H9 (cell line): Measurements from ENCODE around the gene CBX8. TPM values are rescaled to one million over a fixed set of nuclear protein-coding genes. Genes with fewer than 3 reads are reported as not detected.
A peak's percentile ranks its signal among the peaks of the same experiment; 100 is the strongest.

Source experiments
- DNase-seq: peaks from one replicate; pipeline ENCODE4 v3.0.0-alpha.2; 2017
- H2AFZ ChIP-seq: one replicate; pipeline ENCODE4 v1.6.1; 2013; ENCODE audit warnings: mild to moderate bottlenecking, low read length, control low read depth, moderate library complexity
- H2AK5ac ChIP-seq: 2 replicates; pipeline ENCODE4 v1.6.1; 2013; ENCODE audit warnings: low read length, control low read depth, mixed read lengths; ENCODE audit not compliant: insufficient read length
- H2BK120ac ChIP-seq: one replicate; pipeline ENCODE4 v1.6.1; 2013; ENCODE audit warnings: low read depth, mild to moderate bottlenecking, low read length, control low read depth, inconsistent platforms; ENCODE audit not compliant: poor library complexity, severe bottlenecking
- H2BK12ac ChIP-seq: 2 replicates; pipeline ENCODE4 v1.6.1; 2013; ENCODE audit warnings: low read length, control low read depth, mixed read lengths, low read depth; ENCODE audit not compliant: insufficient read length
- H2BK15ac ChIP-seq: 2 replicates; pipeline ENCODE4 v1.6.1; 2013; ENCODE audit warnings: low read depth, low read length, control low read depth
- H2BK20ac ChIP-seq: one replicate; pipeline ENCODE4 v1.6.1; 2013; ENCODE audit warnings: low read depth, mild to moderate bottlenecking, low read length, control low read depth, inconsistent platforms; ENCODE audit not compliant: poor library complexity, severe bottlenecking
- H2BK5ac ChIP-seq: 2 replicates; pipeline ENCODE4 v1.6.1; 2013; ENCODE audit warnings: low read length, control low read depth, mixed read lengths; ENCODE audit not compliant: insufficient read length
- H3K14ac ChIP-seq: 2 replicates; pipeline ENCODE4 v1.6.1; 2013; ENCODE audit warnings: low read length, control low read depth; ENCODE audit not compliant: insufficient read depth
- H3K18ac ChIP-seq: 2 replicates; pipeline ENCODE4 v1.6.1; 2013; ENCODE audit warnings: low read depth, mild to moderate bottlenecking, mixed read lengths, low read length, control low read depth; ENCODE audit not compliant: insufficient read length
- H3K23ac ChIP-seq: 2 replicates; pipeline ENCODE4 v1.6.1; 2013; ENCODE audit warnings: low read length, control low read depth, mixed read lengths, low read depth; ENCODE audit not compliant: insufficient read length
- H3K23me2 ChIP-seq: 2 replicates; pipeline ENCODE4 v1.6.1; 2013; ENCODE audit warnings: low read depth, mild to moderate bottlenecking, mixed read lengths, low read length, control low read depth; ENCODE audit not compliant: insufficient read length, poor library complexity, severe bottlenecking
- H3K27ac ChIP-seq: 2 replicates; pipeline ENCODE4 v1.5.1; 2013; ENCODE audit warnings: low read length, control low read depth, mixed read lengths, low read depth; ENCODE audit not compliant: insufficient read length
- H3K27me3 ChIP-seq: 2 replicates; pipeline ENCODE4 v1.6.1; 2013; ENCODE audit warnings: low read length, control low read depth, inconsistent platforms; ENCODE audit not compliant: insufficient read depth
- H3K4ac ChIP-seq: 2 replicates; pipeline ENCODE4 v1.6.1; 2013; ENCODE audit warnings: low read depth, mild to moderate bottlenecking, control low read depth, inconsistent platforms, low read length, moderate library complexity
- H3K4me1 ChIP-seq: 2 replicates; pipeline ENCODE4 v1.6.1; 2013; ENCODE audit warnings: low read length, control low read depth, inconsistent platforms; ENCODE audit not compliant: insufficient read depth
- H3K4me2 ChIP-seq: 2 replicates; pipeline ENCODE4 v1.6.1; 2013; ENCODE audit warnings: low read length, control low read depth, mixed read lengths; ENCODE audit not compliant: insufficient read length, insufficient read depth
- H3K56ac ChIP-seq: 2 replicates; pipeline ENCODE4 v1.6.1; 2013; ENCODE audit warnings: low read depth, mild to moderate bottlenecking, mixed read lengths, low read length, control low read depth; ENCODE audit not compliant: insufficient read length
- H3K79me1 ChIP-seq: 2 replicates; pipeline ENCODE4 v1.6.1; 2013; ENCODE audit warnings: low read depth, mild to moderate bottlenecking, moderate library complexity, low read length, control low read depth, inconsistent platforms; ENCODE audit not compliant: insufficient read depth, poor library complexity, severe bottlenecking
- H3K79me2 ChIP-seq: 2 replicates; pipeline ENCODE4 v1.6.1; 2013; ENCODE audit warnings: low read length, control low read depth, inconsistent platforms; ENCODE audit not compliant: insufficient read depth
- H3K9ac ChIP-seq: 2 replicates; pipeline ENCODE4 v1.6.1; 2013; ENCODE audit warnings: low read length, control low read depth, mixed read lengths; ENCODE audit not compliant: insufficient read length; ENCODE audit errors: extremely low read depth
- H3K9me3 ChIP-seq: one replicate; pipeline ENCODE4 v1.6.1; 2013; ENCODE audit warnings: low read depth, low read length, inconsistent platforms; ENCODE audit not compliant: control insufficient read depth
- H3T11ph ChIP-seq: one replicate; pipeline ENCODE4 v1.6.1; 2013; ENCODE audit warnings: mild to moderate bottlenecking, low read length, control low read depth, inconsistent platforms
- H4K20me1 ChIP-seq: one replicate; pipeline ENCODE4 v1.6.1; 2013; ENCODE audit not compliant: control insufficient read depth, insufficient read length, insufficient read depth
- H4K5ac ChIP-seq: 2 replicates; pipeline ENCODE4 v1.6.1; 2013; ENCODE audit warnings: low read depth, mild to moderate bottlenecking, mixed read lengths, low read length, control low read depth; ENCODE audit not compliant: insufficient read length
- H4K8ac ChIP-seq: replicated peaks from 2 replicates; pipeline ENCODE4 v1.6.1; 2013; ENCODE audit warnings: low read length, control low read depth, mixed read lengths, low read depth; ENCODE audit not compliant: insufficient read length
- H4K91ac ChIP-seq: 2 replicates; pipeline ENCODE4 v1.6.1; 2013; ENCODE audit warnings: low read depth, mild to moderate bottlenecking, moderate library complexity, mixed read lengths, low read length, control low read depth; ENCODE audit not compliant: insufficient read length
- H3K27ac Mint-ChIP-seq, 3 experiments: 2 replicates in 2 of 3; 3 replicates in 1 of 3; pipeline ENCODE4 v1.8.0; 2020 to 2021; ENCODE audit warnings: mixed read lengths in 3 of 3, mild to moderate bottlenecking in 1 of 3, moderate library complexity in 1 of 3
- H3K27me3 Mint-ChIP-seq: 2 replicates; pipeline ENCODE4 v1.8.0; 2021; ENCODE audit warnings: low read depth, mild to moderate bottlenecking, moderate library complexity, mixed read lengths
- H3K36me3 Mint-ChIP-seq, 3 experiments: 2 replicates in 2 of 3; 3 replicates in 1 of 3; pipeline ENCODE4 v1.8.0; 2020 to 2021; ENCODE audit warnings: low read depth in 3 of 3, mixed read lengths in 3 of 3; ENCODE audit not compliant: insufficient read depth in 1 of 3
- H3K4me1 Mint-ChIP-seq, 2 experiments: 2 replicates each; pipeline ENCODE4 v1.8.0; 2020; ENCODE audit warnings: mixed read lengths in 2 of 2
- H3K4me3 Mint-ChIP-seq, 2 experiments: 2 replicates in 1 of 2; 3 replicates in 1 of 2; pipeline ENCODE4 v1.8.0; 2020 to 2021; ENCODE audit warnings: mild to moderate bottlenecking in 2 of 2, mixed read lengths in 2 of 2, moderate library complexity in 1 of 2
- H3K9me3 Mint-ChIP-seq, 2 experiments: 2 replicates in 1 of 2; 3 replicates in 1 of 2; pipeline ENCODE4 v1.8.0; 2020; ENCODE audit warnings: mild to moderate bottlenecking in 2 of 2, mixed read lengths in 2 of 2, moderate library complexity in 1 of 2
- WGBS: extraction: QIAGEN DNeasy Blood & Tissue Kit; methylation state at CpG from one replicate; pipeline ENCODE4 v1.1.7; 2013; ENCODE audit warnings: missing lambda C conversion rate, low lambda C conversion rate, mixed read lengths; ENCODE audit not compliant: insufficient read length; ENCODE audit errors: extremely low coverage; 5-methylcytosine and 5-hydroxymethylcytosine counted together
- total RNA-seq: library from RNA; stranded (reverse); gene quantifications from 2 replicates; pipeline ENCODE4 v1.2.1, GENCODE V29; 2021
- TF ChIP-seq, protein P1 (sequence below): fragments of 200-600 bp; sonication (generic); conservative IDR thresholded peaks from 3 replicates; pipeline ENCODE4 v1.8.0; 2021; ENCODE audit warnings: antibody characterized with exemption, mild to moderate bottlenecking

The CBX8 gene
- total RNA-seq, 1 experiment from 2014 or later: 1.2 TPM

GRCh38 chr17:79789943-79790804, 6.7 kb downstream of the CBX8 start:
- TF ChIP-seq, protein P1, sequence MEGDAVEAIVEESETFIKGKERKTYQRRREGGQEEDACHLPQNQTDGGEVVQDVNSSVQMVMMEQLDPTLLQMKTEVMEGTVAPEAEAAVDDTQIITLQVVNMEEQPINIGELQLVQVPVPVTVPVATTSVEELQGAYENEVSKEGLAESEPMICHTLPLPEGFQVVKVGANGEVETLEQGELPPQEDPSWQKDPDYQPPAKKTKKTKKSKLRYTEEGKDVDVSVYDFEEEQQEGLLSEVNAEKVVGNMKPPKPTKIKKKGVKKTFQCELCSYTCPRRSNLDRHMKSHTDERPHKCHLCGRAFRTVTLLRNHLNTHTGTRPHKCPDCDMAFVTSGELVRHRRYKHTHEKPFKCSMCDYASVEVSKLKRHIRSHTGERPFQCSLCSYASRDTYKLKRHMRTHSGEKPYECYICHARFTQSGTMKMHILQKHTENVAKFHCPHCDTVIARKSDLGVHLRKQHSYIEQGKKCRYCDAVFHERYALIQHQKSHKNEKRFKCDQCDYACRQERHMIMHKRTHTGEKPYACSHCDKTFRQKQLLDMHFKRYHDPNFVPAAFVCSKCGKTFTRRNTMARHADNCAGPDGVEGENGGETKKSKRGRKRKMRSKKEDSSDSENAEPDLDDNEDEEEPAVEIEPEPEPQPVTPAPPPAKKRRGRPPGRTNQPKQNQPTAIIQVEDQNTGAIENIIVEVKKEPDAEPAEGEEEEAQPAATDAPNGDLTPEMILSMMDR: peak; percentile 90
- no peak overlapping the region for H4K8ac ChIP-seq

More at GRCh38 chr17:79789943-79790804, 6.7 kb downstream of the CBX8 start:
- Histone ChIP-seq H3K23me2 (peaks cover 6% of the 10 kb centered on the region), H4K20me1 (peaks cover 8% of the 10 kb centered on the region), H3K79me1 (no peaks in the 10 kb centered on the region), H2BK5ac (no peak overlapping the region), H3K4me2 (peak overlapping the region; percentile 54), H3K27ac (no peak overlapping the region), H3K4me1 (peaks cover 8% of the 10 kb centered on the region), H3K18ac (peak overlapping the region; percentile 85), H2BK15ac (no peak overlapping the region), H2BK12ac (no peak overlapping the region), H2BK120ac (no peak overlapping the region), H2AFZ (no peak overlapping the region), H3K14ac (no peak overlapping the region), H4K5ac (no peak overlapping the region), H3K23ac (no peak overlapping the region), H3K9me3 (no peaks in the 10 kb centered on the region), H2AK5ac (no peak overlapping the region), H3K9ac (no peak overlapping the region), H4K91ac (no peak overlapping the region), H3T11ph (no peak overlapping the region), H3K4ac (no peak overlapping the region), H3K79me2 (no peaks in the 10 kb centered on the region), H3K27me3 (peaks cover 60% of the 10 kb centered on the region), H2BK20ac (no peak overlapping the region), H3K56ac (no peak overlapping the region)
- H3K4me1 Mint-ChIP-seq: peaks cover 37 to 60% of the 10 kb centered on the region in 2 experiments
- peaks cover 0 to 3% of the 10 kb centered on the region in 2 experiments; a peak in 1 of 5 replicates for H3K9me3 Mint-ChIP-seq
- H3K27me3 Mint-ChIP-seq: peaks cover 94% of the 10 kb centered on the region
- WGBS: no CpG with 5 or more reads among the region's 74 CpGs
- H3K36me3 Mint-ChIP-seq: peaks cover 3 to 12% (median 3%) of the 10 kb centered on the region in 3 experiments; a peak in 6 of 7 replicates
- peak; percentile 81 for DNase-seq
- H3K27ac Mint-ChIP-seq: no peak overlapping the region
- H3K4me3 Mint-ChIP-seq: peak overlapping the region in 1 of 2 experiments; percentile 38; a peak in 1 of 5 replicates
